Skin of body (tissue), 2 donors: Measurements from ENCODE around the gene LACRT. TPM values are rescaled to one million over a fixed set of nuclear protein-coding genes. Genes with fewer than 3 reads are reported as not detected.

Experiments
- DNase-seq: peaks from one replicate; lab custom pipeline; 2025; lab: John Stamatoyannopoulos, UW
- total RNA-seq: library from RNA; depleted of rRNA; stranded (reverse); fragments of >200 nt; gene quantifications from one replicate; pipeline ENCODE4 v1.2.3, GENCODE V29; 2014

The LACRT gene
- total RNA-seq, 1 donor from 2014 or later = not detected

DNA sequence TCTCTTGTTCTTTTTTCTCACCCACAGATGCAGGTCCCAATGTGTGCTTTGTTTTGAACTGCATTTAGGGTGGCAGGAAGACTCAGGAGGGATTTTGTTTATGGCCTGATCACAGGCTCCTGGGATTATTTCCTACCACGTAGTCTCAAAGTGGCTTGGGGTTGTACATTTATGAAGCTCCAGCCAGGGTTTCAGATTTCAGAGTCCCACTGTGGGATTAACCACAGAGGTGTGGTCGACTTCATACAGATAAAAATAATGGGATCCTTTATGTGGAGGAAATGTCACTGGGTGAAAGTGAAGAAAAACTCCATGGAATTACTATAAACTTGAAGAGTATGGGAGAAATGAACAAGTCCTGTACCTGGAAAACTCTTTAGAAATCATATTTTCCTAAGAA lies 32.0 kb downstream of the LACRT start:
- DNase-seq = no peak

DNA sequence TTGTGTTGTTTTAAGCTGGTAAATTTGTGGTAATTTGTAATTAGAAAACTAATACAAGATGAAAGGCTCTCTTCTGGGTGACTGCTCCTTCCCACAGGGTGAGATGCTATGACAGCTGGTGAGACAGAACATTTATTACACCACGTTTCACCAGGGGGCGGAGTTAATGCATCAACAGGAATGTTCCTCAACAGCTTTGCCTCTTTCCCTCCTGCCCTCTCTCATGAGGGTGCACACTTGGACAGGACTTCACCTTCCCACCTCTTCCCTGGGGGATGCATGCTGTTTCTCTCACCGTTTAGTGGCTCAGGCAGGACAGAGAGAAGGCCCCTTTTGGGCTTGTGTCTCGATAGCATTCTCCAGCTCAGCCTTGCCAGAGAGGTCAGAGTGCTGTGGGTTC lies 32.9 kb downstream of the LACRT start:
- no peak for DNase-seq

DNA sequence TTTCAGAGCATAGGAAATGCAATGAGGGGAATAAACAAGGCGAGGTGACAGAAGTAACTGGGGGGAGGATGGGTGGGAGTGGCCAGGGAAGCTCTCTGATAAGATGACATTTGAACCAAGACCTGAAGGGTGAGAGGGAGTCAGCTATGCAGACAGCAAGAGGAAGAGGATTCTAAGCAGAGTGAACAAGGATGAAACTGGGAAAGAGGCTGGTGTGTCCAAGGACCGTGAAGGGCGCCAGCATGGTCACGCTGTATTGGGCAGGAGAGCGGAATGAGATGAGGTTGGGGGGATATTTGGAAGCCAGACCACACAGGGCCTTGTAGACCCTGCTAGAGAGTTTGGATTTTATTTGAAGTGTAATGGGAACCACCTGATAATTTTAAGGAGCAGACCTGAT lies 35.7 kb downstream of the LACRT start:
- DNase-seq = no peak

DNA sequence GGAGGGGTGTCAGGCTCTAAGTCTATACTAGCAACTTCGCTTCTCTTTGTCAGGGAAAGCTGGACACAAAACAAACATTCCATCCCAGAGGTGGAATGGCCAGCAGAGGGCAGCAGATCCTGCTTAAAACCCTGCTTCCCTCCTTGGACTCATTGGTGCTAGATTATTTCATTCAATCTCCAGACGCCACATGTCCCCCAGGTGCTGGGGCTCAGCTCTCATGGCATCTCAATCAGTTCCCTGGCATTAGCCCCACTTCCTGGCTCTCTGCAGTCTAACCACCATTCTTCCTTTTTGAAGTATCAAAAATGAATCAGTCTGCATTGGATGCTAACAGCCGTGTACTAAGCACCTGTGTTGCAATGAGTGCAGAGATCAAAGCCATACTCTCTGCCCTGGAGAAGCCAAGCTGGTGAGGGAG lies 38.2 kb downstream of the LACRT start:
- peak; percentile 7 for DNase-seq

DNA sequence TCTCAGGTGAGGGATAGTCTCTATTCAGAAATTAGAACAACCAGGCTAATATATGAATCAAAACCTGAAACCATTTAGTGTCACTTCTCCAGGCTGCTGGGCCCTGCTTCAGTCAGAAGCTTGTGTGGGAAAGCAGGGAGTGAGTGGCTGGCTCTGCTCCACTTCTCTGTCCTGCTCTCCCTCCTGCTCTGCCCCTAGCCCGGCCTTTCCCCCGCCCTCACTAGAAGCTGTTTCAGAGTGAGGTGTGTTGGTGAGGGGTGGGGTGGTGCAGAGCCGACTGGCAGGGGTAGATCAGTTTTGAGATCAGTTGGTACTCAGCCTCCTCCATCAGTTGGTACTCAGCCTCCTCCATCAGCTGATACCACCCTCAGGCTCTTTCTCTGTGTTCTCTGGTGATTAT lies 39.2 kb downstream of the LACRT start:
- no peak for DNase-seq

DNA sequence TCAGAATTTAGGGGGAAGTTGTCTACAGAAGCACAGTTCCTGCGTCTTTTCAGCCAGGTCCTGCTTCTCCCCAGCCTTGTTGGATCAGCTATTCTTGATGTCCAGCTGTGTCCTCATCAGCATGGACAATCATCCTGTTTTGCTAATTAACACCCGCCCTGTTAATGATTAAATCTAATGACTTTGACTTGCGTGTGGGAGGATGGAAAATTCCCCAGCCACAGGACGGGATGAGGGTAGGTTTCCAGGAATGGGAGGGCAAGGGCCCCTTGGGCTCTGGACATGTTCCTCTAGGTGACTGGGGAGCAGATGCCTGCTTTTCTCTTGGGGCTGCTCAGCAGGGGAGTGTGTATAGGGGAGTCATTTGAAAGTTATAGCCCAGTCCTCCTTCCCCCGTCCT lies 41.0 kb downstream of the LACRT start:
- no peak for DNase-seq

DNA sequence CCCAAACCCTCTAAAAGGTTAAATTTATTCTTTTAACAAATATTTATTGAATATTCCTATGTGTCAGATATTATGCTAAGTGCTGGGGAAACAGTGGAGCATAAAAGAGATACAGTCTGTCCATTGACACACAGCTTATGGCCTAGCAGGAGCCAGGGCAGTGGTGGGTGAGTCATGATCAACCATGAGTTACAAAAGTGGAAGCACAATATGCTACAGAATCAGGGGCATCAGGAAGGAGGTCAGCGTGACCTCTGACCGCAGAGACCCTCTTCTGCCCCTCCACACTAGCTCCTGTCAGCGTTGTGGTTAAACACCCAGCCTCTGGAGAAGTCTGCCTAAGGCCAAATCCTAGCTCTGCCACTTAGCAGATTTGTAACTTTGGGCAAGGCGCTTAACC lies 41.6 kb downstream of the LACRT start:
- no peak for DNase-seq

DNA sequence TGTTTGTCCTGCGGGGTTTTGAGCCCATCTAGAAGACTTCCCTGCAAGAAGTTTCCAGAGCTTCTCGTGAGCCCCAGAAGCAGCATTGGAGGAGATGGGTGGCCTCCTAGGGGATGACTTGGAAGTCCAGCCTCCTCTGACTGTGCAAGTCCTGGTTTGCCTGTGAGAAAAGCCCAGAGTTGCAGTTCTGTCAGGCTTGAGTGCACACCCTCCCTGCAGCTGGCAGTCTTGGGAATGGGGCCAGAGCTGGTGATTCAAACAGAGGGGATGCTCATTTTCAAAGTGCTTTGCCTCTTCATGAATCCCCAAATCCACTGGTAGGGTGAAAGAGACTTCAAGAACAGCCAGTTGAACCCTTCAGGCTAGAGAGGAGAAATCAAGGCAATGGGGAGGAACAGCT lies 42.4 kb downstream of the LACRT start:
- DNase-seq = no peak

DNA sequence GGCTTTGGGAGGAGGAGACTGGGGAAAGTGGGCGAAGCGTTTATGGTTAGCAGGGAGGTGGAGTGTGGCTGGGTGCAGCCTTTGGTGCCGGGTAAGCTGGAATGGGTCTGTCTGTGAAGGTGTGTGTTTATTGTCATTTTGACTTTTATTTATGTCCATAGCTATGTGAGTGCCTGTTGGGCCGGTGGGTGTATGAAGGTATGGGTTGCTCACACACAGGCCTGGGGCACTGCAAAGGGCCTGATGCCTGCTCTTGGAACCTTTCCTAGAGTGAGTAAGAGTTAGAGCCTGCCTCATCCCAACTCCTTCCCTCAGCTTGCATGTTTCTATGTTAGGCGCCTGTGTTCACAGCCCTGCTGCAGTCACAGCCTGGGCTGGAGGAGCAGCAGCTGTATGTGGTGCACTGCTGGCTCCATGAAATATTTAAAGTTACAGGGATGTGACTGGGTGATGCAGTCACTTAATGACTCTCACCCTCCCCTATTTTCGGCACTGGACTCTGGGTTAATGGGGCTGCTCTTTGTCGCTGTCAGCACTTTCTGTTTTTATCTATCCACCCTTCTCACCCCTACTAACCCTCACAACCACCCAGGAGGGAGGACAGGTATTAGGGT lies 43.6 kb downstream of the LACRT start:
- no peak for DNase-seq

DNA sequence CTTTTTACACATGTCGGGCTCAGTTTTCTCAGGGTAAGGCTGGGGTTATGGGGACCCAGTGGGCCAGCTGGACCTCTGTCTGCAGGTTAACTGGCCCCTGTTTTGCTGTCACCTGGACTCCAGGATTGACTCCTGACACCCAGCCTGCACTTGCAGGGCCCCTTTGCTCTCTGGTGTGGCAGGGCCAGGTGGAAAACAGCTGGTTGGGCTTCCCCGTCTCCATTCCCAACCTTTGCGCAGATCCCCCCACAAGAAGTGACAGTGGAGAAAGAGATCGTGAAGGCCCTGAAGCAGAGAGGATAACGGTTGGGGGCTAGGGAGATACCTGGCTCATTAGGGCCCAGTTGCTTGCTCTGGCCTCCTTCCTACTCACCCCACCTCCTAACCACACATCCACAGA lies 44.7 kb downstream of the LACRT start:
- no peak for DNase-seq

DNA sequence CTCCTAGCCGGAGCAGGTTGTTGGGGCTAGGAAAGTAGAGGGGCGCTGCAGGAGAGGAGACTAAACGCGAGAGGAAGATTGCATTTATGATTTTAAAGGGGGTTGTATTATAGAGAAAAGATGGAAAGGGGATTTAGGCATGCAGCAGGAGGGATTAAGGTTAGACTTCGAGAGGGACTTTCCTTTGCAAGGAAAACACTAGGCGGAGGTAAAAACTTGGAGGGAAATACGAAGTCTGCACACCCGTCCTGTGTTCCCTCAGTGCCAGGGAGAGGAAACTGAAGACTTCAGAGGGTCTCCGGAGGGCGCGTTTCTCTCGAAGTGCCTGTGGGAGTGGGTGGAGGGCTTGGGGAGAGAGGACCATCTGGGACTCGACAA lies 45.8 kb downstream of the LACRT start:
- no peak for DNase-seq

DNA sequence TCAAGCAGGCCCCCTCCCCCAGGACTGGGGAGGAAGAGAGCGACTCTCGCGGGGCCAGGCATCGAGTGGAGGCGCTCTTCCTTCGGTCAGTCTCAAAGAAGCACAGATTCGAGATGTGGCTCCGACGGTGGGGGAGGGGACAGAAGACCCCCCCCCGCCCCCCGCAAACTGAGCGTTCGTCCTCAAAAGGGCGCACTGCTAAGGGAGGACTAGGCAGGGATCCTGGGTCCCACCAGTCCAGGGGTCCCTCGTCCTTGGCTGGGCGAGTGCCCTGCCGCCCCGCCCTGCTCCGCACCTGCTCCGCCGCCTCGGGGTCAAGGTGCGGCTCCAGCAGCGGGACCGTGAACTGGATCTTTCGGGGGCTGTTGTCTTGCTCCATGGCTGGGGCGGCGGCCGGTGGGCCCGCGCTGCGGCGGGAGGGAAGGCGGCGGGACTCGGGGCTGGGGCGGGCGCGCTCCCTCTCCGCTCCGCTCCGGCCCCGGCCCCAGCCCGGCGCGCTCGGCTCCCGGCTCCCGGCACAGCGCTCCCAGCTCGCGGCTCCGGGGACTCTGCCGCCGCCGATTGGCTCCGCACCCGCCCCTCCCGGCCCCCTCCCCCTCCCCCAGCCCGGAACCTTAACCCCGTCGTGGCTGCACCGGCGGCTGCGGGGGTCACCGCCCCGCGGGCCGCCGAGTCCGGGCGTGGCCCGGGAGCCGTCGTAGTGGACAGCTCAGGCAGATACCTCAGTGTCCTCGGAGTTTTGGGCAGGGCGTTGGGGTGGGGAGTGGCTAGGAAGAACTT lies 46.4 kb downstream of the LACRT start, which contains the start of gene PPP1R1A:
Gene PPP1R1A (minus strand): TSS at position 550 of the 780 bp plus-strand sequence. CDS start 171 bp downstream, at position 379.
- no peak for DNase-seq

DNA sequence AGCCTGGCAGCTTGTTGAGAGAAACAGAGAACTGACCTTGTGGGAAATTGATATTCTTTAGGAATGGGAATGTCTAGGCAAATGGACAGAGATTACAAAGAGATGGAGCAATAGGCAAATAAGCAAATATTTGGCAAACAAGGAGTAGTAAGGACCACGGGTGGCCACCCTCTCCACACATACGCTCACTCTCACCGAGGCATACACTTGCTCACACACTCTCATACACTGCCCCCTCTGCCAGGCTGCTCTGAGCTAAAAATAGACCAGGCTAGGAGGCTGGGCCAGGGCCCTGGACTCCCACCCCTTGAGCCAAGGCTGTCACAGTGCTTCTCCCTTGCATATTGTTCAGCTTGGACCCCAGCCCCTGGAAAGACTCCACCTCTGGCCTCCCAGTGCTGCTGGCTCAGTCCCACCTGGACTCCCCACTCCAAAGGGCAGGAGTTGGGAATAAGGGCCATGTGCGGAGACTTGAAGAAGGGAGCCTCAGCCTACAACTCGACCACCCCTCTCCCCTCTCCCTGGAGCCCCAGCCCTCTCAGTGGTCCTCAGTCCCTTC lies 47.3 kb downstream of the LACRT start:
- no peak for DNase-seq

DNA sequence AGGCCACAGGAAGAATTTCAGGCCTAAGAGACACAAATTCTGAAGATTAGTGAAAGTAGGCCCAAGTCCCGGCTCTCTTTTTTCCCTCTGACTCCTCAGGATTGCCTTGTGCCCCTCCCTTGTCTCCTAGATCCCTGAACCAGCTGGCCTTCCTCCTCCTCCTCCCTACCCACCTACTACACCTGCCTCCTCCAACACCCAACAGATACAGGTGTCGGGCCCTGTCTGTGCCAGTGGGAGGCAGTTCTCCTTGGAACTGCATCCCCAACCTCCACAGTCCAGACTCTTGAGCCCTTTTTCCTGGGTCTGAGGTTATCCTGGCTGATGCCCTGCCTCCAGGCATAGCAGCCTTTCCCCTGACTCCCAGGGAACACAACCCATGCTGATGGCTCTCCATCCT lies 48.1 kb downstream of the LACRT start:
- no peak for DNase-seq

DNA sequence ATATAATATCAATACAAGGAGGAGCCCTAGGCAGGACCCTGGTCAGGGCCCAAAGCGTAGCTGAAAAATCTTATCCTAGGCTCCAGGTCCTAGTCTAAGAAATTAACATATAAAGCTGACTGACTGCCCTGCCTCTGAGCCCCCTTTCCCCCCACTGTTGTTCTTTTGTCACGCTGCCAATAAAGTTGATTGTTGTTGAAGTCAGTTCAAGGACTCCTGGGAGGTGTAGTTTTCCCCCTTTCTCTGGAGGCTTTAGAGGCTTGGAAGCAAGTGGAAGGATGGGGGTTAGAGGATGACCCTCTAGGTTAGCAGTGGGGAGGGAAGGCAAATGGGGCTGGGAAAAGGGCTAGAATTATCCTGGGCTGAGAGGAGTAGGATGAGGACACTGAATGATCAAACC lies 49.5 kb downstream of the LACRT start:
- no peak for DNase-seq

DNA sequence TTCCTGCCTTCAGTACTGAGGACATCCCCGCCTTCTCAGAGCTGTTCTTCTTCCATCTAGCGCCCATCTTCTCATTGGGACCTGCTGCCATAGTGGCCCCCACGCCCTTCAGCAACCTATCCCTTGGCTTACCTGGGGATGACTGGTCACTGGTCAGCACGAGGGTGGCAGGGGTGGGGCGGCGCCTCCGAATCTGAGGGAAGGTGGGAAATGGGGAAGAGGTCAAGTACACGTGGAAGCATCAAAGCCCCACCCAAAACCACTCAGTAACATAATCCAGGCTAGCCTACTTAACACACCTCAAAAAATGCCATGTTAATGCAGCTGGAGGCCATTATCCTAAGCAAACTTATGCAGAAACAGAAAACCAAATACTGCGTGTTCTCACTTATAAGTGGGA lies 50.6 kb downstream of the LACRT start:
- no peak for DNase-seq

DNA sequence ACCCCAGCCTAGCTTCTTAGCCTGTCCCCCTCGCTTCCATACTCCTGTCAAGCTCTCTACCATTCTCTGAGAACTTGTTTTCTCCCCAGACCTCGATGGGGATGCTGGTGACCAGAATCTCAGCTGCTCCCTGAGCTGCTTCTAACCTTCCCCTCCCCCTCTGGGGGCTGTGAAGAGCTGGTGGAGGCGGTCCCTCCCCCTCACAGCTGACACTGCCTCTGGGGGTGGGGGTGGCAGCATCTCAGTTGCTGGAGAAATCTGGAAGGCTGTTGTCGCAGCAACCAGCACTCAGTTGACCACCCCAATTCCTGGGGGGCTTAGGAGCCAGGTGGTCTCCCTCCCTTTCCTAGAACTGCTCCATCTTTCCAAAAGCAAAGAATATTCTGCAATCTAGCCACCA lies 51.0 kb downstream of the LACRT start:
- DNase-seq = no peak

DNA sequence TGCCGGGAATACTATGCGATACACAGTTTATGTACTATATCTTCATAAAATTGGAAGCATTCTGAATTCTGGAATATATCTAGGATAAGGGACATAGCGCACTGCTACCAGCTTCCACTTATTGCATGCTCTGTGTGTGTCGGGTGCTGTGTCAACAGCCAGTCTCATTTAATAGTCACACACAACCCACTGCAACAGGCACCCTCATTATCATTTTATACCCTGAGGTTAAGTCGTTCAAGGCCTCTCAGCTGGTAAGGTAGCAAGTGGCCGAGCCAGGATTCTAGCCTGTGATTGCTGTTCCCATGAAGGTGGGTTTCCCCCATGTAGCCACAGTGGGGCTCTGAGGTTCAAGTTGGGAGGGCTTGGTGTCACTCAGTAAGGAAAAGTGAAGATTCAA lies 53.3 kb downstream of the LACRT start:
- DNase-seq = no peak

Other genes with a start within 250 kb of the LACRT start
- 52.3 TPM for gene ITGA5, start 215.6 kb downstream of the LACRT start, total RNA-seq
- not detected for gene GTSF1, start 161.3 kb downstream of the LACRT start, total RNA-seq
- gene NCKAP1L, start 137.1 kb downstream of the LACRT start, total RNA-seq = 14.5 TPM
- 8.6 TPM for gene PDE1B, start 85.3 kb downstream of the LACRT start, total RNA-seq
- 6.4 TPM for gene PPP1R1A, start 46.2 kb downstream of the LACRT start, total RNA-seq
- not detected for gene DCD, start 13.5 kb upstream of the LACRT start, total RNA-seq
- gene MUCL1, start 219.6 kb upstream of the LACRT start, total RNA-seq = 90.0 TPM